Transverse colon (tissue), 3 donors: ENCODE data around the gene NELFE.

Experiments used
- EP300 ChIP-seq: sonication (generic); formaldehyde crosslinking; IDR thresholded peaks from one replicate; pipeline ENCODE4 v1.6.1; 2017; ENCODE audit warnings: antibody characterized with exemption, low read depth
- POLR2A ChIP-seq: fragments of 450-650 bp; IDR thresholded peaks from one replicate; pipeline ENCODE4 v1.6.1; 2016; ENCODE audit warnings: antibody characterized with exemption, mild to moderate bottlenecking, moderate library complexity
- TF ChIP-seq, protein P1 (sequence below), 5 experiments: fragments of 200-600 bp in 3 of 5; fragments of 450-650 bp in 2 of 5; sonication (generic) in 3 of 5; IDR thresholded peaks; 1 replicate in 2 of 5; 2 replicates in 3 of 5; pipeline ENCODE4 v1.5.1; 2016 to 2017; ENCODE audit warnings: antibody characterized with exemption in 5 of 5, inconsistent platforms in 3 of 5, mild to moderate bottlenecking in 2 of 5, moderate library complexity in 1 of 5

- TF ChIP-seq, protein P1, sequence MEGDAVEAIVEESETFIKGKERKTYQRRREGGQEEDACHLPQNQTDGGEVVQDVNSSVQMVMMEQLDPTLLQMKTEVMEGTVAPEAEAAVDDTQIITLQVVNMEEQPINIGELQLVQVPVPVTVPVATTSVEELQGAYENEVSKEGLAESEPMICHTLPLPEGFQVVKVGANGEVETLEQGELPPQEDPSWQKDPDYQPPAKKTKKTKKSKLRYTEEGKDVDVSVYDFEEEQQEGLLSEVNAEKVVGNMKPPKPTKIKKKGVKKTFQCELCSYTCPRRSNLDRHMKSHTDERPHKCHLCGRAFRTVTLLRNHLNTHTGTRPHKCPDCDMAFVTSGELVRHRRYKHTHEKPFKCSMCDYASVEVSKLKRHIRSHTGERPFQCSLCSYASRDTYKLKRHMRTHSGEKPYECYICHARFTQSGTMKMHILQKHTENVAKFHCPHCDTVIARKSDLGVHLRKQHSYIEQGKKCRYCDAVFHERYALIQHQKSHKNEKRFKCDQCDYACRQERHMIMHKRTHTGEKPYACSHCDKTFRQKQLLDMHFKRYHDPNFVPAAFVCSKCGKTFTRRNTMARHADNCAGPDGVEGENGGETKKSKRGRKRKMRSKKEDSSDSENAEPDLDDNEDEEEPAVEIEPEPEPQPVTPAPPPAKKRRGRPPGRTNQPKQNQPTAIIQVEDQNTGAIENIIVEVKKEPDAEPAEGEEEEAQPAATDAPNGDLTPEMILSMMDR (IDR thresholded peaks at IDR 0.05) = no peak
- TF ChIP-seq POLR2A (no peak), EP300 (no peak)
Observed at GRCh38 chr6:31952890-31953289, 5.9 kb downstream of the NELFE start.
